BJ (cell line): ENCODE data around the gene BICC1. TPM values are rescaled to one million over a fixed set of nuclear protein-coding genes. Genes with fewer than 3 reads are reported as not detected.

Experiments used
- CTCF ChIA-PET: fragments of 350-600 bp; formaldehyde crosslinking; extraction: SDS; loops from one replicate; lab custom pipeline; 2021; ENCODE audit warnings: antibody characterized with exemption, inconsistent platforms; lab: Yijun Ruan, JAX
- POLR2A ChIA-PET: fragments of 300-600 bp; sonication (Branson Sonifier 250); formaldehyde crosslinking; extraction: SDS; loops from one replicate; lab custom pipeline; 2021; ENCODE audit warnings: antibody characterized with exemption; lab: Charles Lee
- DNase-seq: peaks from one replicate; pipeline ENCODE4 v3.0.0-alpha.2; 2011; ENCODE audit warnings: low read depth
- H3K27me3 ChIP-seq: 2 replicates; pipeline ENCODE4 v1.6.0; 2011; ENCODE audit warnings: low read length; ENCODE audit not compliant: control insufficient read depth, insufficient read depth
- H3K36me3 ChIP-seq: 2 replicates; pipeline ENCODE4 v1.5.1; 2011; ENCODE audit warnings: low read length; ENCODE audit not compliant: control insufficient read depth, insufficient read depth
- H3K4me3 ChIP-seq: 2 replicates; pipeline ENCODE4 v1.5.1; 2011; ENCODE audit warnings: low read depth, mild to moderate bottlenecking, control low read depth, low read length
- CTCF ChIP-seq: IDR thresholded peaks from 2 replicates; pipeline ENCODE4 v1.5.1; 2011; ENCODE audit warnings: low read depth, mild to moderate bottlenecking, control low read depth, inconsistent platforms, low read length, moderate library complexity; ENCODE audit not compliant: insufficient read depth
- polyA plus RNA-seq: library from polyadenylated mRNA; depleted of rRNA; stranded (reverse); fragments of >200 nt; gene quantifications from 2 replicates; pipeline ENCODE4 v1.2.3, GENCODE V29; 2011

BICC1 gene
- polyA plus RNA-seq, 1 experiment: 27.0 TPM

DNA sequence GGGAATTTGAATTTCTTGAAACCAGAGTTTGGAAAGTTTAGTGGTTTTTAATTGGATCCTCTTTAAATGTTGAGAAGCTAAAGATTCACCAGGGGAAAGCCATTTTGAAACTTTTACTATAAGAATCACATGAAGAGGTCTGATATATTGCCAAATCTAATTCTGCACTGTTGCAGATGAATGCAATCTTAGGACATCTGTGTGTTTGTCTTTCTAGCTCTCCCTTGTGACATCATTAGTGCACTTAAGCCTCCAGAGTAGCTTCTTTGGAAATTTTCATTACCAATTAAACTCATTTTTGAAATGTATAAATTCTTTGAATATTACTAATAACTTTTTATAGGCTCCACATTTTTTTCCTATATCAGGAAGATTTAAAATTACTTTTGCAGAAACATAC lies 160.2 kb downstream of the BICC1 start:
- Histone ChIP-seq H3K4me3 (no peak overlapping the region), H3K27me3 (no peaks in the 10 kb centered on the region), H3K36me3 (no peaks in the 10 kb centered on the region)
- no peak for DNase-seq
- ChIA-PET CTCF (interaction anchor here (1.6 to 2.6 kb wide), 3 partner anchors 12 to 258 kb away, joined by 5 read pairs; no protein-coding TSS in a partner anchor), POLR2A (interaction anchor here (0.6 kb wide), 1 partner anchor 103 kb away, joined by 3 read pairs; no protein-coding TSS in a partner anchor)
- TF ChIP-seq CTCF: no peak

DNA sequence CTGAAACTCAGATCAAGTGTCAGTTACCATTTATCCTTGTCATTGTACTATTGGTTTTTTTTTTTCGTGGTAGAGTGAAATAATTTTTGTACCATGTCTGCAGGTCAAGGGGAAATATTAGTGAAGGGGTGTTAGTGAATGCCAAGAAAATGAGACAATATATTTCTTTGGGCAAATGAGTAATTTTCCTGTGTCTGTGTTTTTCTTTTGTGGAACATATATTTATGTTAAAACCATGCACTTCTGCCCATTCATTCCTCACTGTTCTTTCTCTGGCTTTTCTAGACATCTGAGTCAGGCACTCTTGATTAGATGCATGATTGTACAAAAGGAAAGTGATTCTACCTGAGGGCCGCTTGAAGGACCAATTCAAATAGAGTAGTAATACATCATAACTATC lies 161.6 kb downstream of the BICC1 start:
- no peak for TF ChIP-seq CTCF
- Histone ChIP-seq H3K4me3 (no peak overlapping the region), H3K36me3 (no peaks in the 10 kb centered on the region), H3K27me3 (no peaks in the 10 kb centered on the region)
- ChIA-PET POLR2A (no interaction called here), CTCF (interaction anchor here (2.3 to 2.6 kb wide), 2 partner anchors 14 to 32 kb away, joined by 5 read pairs; no protein-coding TSS in a partner anchor)
- no peak for DNase-seq

DNA sequence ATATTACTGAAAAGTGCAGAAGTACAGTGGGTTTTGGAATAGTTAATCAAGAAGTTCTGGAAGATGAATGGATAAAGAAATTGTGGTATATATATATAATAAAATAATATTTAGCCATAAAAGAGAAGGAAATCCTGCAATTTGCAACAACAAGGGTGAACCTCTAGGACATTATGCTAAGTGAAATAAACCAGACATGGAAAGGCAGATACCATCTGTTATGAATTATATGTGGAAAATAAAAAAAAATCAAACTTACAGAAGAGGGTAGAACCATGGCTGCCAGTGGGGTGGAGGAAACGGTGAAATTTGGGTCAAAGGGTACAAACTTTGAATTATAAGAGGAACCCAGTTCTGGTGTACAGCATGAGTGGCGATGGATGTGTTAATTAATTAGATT lies 162.6 kb downstream of the BICC1 start:
- H3K36me3 ChIP-seq: no peaks in the 10 kb centered on the region
- H3K4me3 ChIP-seq: no peak overlapping the region
- no peak for TF ChIP-seq CTCF
- H3K27me3 ChIP-seq: no peaks in the 10 kb centered on the region
- no peak for DNase-seq
- POLR2A ChIA-PET: no interaction called here
- CTCF ChIA-PET: interaction anchor here (0.6 kb wide), 1 partner anchor 283 kb away, joined by 3 read pairs; no protein-coding TSS in a partner anchor

DNA sequence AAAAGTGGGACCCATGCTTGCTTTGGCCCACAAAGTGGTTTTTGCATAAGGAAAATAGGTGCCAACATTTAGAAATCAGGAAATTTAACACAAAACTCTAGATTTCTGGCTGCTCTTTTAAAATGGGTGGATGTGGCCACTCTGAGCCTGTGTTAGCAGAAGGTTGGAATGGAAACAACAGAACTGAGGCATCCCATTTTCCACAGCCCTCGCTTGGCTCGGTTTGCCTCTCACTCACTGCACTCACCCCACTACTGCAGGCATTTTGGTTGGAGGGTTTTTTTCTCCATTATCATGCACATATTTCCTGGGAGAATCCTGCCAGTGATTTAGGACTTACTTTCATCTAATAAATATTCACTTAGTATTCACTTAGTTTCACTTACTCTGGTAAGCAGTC lies 178.9 kb downstream of the BICC1 start:
- Histone ChIP-seq H3K36me3 (peaks cover 1% of the 10 kb centered on the region; the same call in 1 of the 2 replicates), H3K27me3 (no peaks in the 10 kb centered on the region), H3K4me3 (no peak overlapping the region)
- DNase-seq: no peak
- POLR2A ChIA-PET: no interaction called here
- TF ChIP-seq CTCF: no peak
- CTCF ChIA-PET: interaction anchor here (0.8 kb wide), 1 partner anchor 11 kb away, joined by 3 read pairs; no protein-coding TSS in a partner anchor

- H3K27me3 ChIP-seq: no peaks in the 10 kb centered on the region
- no peak overlapping the region for H3K4me3 ChIP-seq
- no peaks in the 10 kb centered on the region for H3K36me3 ChIP-seq
- POLR2A ChIA-PET: no interaction called here
- no peak for TF ChIP-seq CTCF
- CTCF ChIA-PET: no interaction called here
- DNase-seq: no peak
These were observed 181.2 kb downstream of the BICC1 start for GRCh38 chr10:58693919-58694318.
